ENCODE data around the gene CTBS. TPM values are rescaled to one million over a fixed set of nuclear protein-coding genes. Genes with fewer than 3 reads are reported as not detected.
A peak's percentile ranks its signal among the peaks of the same experiment; 100 is the strongest.
"Not testable (repeated sequence)": the region's sequence is repeated elsewhere in the genome, so short reads cannot be mapped to it uniquely, and the experiment has no call there.

Gene CTBS
- total RNA-seq, 1 donor from 2014 or later, result 13.1 TPM

DNA sequence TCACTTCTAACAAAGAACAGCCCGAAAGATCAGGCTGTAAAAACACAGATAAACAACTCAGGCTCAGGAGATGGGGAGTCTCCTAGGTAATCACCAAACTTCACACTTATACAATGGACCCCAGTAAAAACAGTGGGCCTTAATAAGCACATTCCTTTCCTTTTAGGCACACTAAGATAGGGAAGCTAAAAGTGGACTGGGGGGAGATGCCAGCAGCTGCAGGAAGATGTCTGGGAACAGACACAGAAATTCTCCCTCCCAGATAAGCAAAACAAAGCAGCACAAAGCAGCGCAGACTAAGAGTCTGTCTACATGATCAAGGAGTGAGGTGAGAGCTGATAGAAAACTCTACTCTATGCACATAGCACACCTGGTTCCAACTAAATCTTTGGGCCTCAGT lies 29.0 kb upstream of the CTBS start:
- Mint-ChIP-seq H3K27me3 (no peaks in the 10 kb centered on the region), H3K4me3 (no peak overlapping the region), H3K36me3 (ENCODE audit: low read depth) (no peaks in the 10 kb centered on the region), H3K27ac (no peak overlapping the region), H3K4me1 (peaks cover 19% of the 10 kb centered on the region), H3K9me3 (peaks cover 33% of the 10 kb centered on the region)
- DNase-seq, result no peak
- intact Hi-C loops (cut with micrococcal nuclease), result no loop called here

GRCh38 chr1:84600796-84601195 lies 26.6 kb upstream of the CTBS start:
- peaks cover 25% of the 10 kb centered on the region for H3K9me3 Mint-ChIP-seq
- intact Hi-C loops (cut with micrococcal nuclease), result no loop called here
- no peaks in the 10 kb centered on the region for H3K36me3 Mint-ChIP-seq (ENCODE audit: low read depth)
- H3K27ac Mint-ChIP-seq, result peak overlapping the region; percentile 55
- DNase-seq, result no peak
- no peaks in the 10 kb centered on the region for H3K27me3 Mint-ChIP-seq
- no peak overlapping the region for H3K4me3 Mint-ChIP-seq
- peaks cover 19% of the 10 kb centered on the region for H3K4me1 Mint-ChIP-seq

GRCh38 chr1:84598846-84599741 lies 24.9 kb upstream of the CTBS start:
- no peaks in the 10 kb centered on the region for H3K36me3 Mint-ChIP-seq (ENCODE audit: low read depth)
- no peak for DNase-seq

GRCh38 chr1:84598418-84598817 lies 24.2 kb upstream of the CTBS start:
- Mint-ChIP-seq H3K9me3 (peaks cover 22% of the 10 kb centered on the region), H3K27ac (no peak overlapping the region), H3K4me3 (no peak overlapping the region), H3K27me3 (peaks cover 6% of the 10 kb centered on the region), H3K36me3 (ENCODE audit: low read depth) (no peaks in the 10 kb centered on the region), H3K4me1 (peaks cover 19% of the 10 kb centered on the region)
- intact Hi-C loops (cut with micrococcal nuclease), result no loop called here
- no peak for DNase-seq

More at GRCh38 chr1:84598846-84599741, 24.9 kb upstream of the CTBS start:
- Mint-ChIP-seq H3K4me1 (peaks cover 19% of the 10 kb centered on the region), H3K4me3 (peak overlapping the region; percentile 51), H3K27ac (peak overlapping the region; percentile 88), H3K27me3 (peaks cover 4% of the 10 kb centered on the region), H3K9me3 (peaks cover 20% of the 10 kb centered on the region)
- intact Hi-C loops (cut with micrococcal nuclease), result loop anchor here (1.0 kb wide), 2 partner anchors 20 to 25 kb away; partner anchors contain the start of gene CTBS

GRCh38 chr1:84597011-84597410 lies 22.8 kb upstream of the CTBS start:
- intact Hi-C loops (cut with micrococcal nuclease), result no loop called here
- H3K27me3 Mint-ChIP-seq, result peaks cover 9% of the 10 kb centered on the region
- H3K27ac Mint-ChIP-seq, result no peak overlapping the region
- peaks cover 30% of the 10 kb centered on the region for H3K9me3 Mint-ChIP-seq
- DNase-seq, result no peak
- H3K36me3 Mint-ChIP-seq (ENCODE audit: low read depth), result no peaks in the 10 kb centered on the region
- peaks cover 19% of the 10 kb centered on the region for H3K4me1 Mint-ChIP-seq
- H3K4me3 Mint-ChIP-seq, result no peak overlapping the region

- Mint-ChIP-seq H3K9me3 (peaks cover 37% of the 10 kb centered on the region), H3K27me3 (peaks cover 16% of the 10 kb centered on the region), H3K4me1 (peaks cover 15% of the 10 kb centered on the region)
- DNase-seq; intact Hi-C loops (cut with micrococcal nuclease); H3K4me3 Mint-ChIP-seq; H3K27ac Mint-ChIP-seq; H3K36me3 Mint-ChIP-seq (ENCODE audit: low read depth): not testable (repeated sequence)
These were observed 20.7 kb upstream of the CTBS start for GRCh38 chr1:84594959-84595358.

- Mint-ChIP-seq H3K4me1 (no peaks in the 10 kb centered on the region), H3K36me3 (ENCODE audit: low read depth) (peaks cover 2% of the 10 kb centered on the region), H3K27me3 (peaks cover 13% of the 10 kb centered on the region), H3K9me3 (peaks cover 32% of the 10 kb centered on the region), H3K4me3 (no peak overlapping the region), H3K27ac (no peak overlapping the region)
- intact Hi-C loops (cut with micrococcal nuclease), result no loop called here
- no peak for DNase-seq
These were observed 12.9 kb upstream of the CTBS start for GRCh38 chr1:84587099-84587498.

GRCh38 chr1:84585803-84586202 lies 11.6 kb upstream of the CTBS start:
- H3K27me3 Mint-ChIP-seq, result peaks cover 11% of the 10 kb centered on the region

DNA sequence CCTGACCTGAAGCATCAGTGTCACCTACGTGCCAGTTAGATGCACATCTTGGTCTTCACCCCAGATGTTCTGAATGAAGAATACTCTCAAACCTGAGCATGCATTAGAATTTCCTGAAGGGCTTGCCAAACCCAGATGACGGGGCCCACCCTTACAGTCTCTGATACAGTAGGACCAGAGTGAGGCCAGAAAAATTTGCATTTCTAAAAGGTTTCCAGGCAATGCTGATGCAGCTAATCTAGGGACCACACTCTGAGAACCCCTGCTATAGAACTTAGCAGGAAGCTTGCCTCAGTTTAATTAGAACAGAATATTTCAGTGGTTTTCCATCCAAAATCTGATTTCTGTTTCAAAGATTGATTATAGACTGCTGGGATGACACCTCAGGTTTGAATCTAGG lies 9.9 kb upstream of the CTBS start:
- H3K27me3 Mint-ChIP-seq, result no peaks in the 10 kb centered on the region
- H3K27ac Mint-ChIP-seq, result no peak overlapping the region
- DNase-seq, result no peak
- no peak overlapping the region for H3K4me3 Mint-ChIP-seq
- H3K9me3 Mint-ChIP-seq, result peaks cover 14% of the 10 kb centered on the region
- H3K4me1 Mint-ChIP-seq, result no peaks in the 10 kb centered on the region
- H3K36me3 Mint-ChIP-seq (ENCODE audit: low read depth), result no peaks in the 10 kb centered on the region
- intact Hi-C loops (cut with micrococcal nuclease), result no loop called here

More at GRCh38 chr1:84585803-84586202, 11.6 kb upstream of the CTBS start:
- H3K4me1 Mint-ChIP-seq, result no peaks in the 10 kb centered on the region
- no peak overlapping the region for H3K4me3 Mint-ChIP-seq
- no peak overlapping the region for H3K27ac Mint-ChIP-seq
- H3K9me3 Mint-ChIP-seq, result peaks cover 24% of the 10 kb centered on the region
- no peak for DNase-seq
- intact Hi-C loops (cut with micrococcal nuclease), result no loop called here
- no peaks in the 10 kb centered on the region for H3K36me3 Mint-ChIP-seq (ENCODE audit: low read depth)

DNA sequence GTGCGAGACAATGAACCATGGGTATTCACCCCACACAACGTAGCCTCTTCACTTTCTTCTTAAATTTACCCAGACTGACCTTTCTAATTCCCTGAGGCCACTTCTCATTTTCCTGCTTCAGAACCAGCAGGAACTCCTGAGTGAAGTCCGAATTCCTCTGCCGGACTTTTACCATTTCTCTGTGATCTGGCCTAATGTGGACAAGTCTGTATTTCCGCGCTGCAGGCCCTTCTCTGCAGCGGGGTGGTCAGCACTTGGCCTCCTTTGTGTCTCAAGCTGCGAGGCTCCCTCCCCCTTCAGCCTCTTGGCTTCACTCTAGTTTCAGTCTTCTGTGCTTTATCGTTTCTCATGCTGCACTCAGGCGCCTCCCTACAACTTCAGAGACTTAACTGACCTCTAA lies 9.4 kb upstream of the CTBS start:
- H3K9me3 Mint-ChIP-seq, result peaks cover 14% of the 10 kb centered on the region
- no peak overlapping the region for H3K4me3 Mint-ChIP-seq
- H3K4me1 Mint-ChIP-seq, result no peaks in the 10 kb centered on the region
- intact Hi-C loops (cut with micrococcal nuclease), result no loop called here
- H3K36me3 Mint-ChIP-seq (ENCODE audit: low read depth), result no peaks in the 10 kb centered on the region
- no peaks in the 10 kb centered on the region for H3K27me3 Mint-ChIP-seq
- no peak overlapping the region for H3K27ac Mint-ChIP-seq
- DNase-seq, result no peak

DNA sequence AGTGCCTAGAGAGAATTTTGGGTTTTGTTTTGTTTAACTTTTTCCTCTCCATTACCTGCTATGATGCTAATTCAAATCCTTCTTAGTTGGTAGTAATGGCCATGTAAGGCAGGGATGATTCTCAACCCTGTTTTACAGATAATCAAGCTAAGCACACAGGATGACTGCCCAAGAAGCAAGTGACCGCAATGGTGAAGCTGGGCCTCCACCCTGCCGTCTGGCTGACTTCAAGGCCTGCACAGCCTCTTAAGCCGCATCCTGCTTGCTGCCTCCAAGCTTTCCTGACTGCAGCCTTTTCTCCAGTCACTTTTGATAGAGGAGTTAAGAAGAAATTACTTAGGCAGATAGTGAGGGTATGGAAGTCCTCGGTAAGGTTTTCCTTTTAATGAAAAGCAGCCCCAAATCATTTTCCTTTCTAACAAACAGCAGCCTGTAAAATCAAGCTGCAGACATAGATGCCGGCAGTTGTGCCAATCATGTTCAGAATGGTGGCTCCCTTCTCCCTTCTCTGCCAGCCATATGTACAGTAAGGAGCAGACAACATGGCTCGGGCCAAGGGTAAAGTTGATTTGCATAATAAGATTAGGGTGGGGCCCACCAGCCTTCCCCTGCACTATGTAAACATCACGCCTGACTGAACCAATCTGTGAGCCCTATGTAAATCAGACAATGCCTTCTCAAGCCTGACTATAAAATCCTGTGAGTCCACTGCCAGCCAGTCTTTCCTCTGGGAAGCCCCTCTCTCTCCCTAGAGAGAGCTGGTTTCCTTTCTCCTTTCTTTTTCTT lies 8.8 kb upstream of the CTBS start:
- Mint-ChIP-seq H3K9me3 (peaks cover 10% of the 10 kb centered on the region), H3K27me3 (no peaks in the 10 kb centered on the region), H3K4me3 (no peak overlapping the region), H3K36me3 (ENCODE audit: low read depth) (no peaks in the 10 kb centered on the region), H3K27ac (no peak overlapping the region), H3K4me1 (no peaks in the 10 kb centered on the region)
- DNase-seq, result no peak
- intact Hi-C loops (cut with micrococcal nuclease), result no loop called here

GRCh38 chr1:84581648-84582047 lies 7.4 kb upstream of the CTBS start:
- peaks cover 10% of the 10 kb centered on the region for H3K9me3 Mint-ChIP-seq
- no peaks in the 10 kb centered on the region for H3K4me1 Mint-ChIP-seq
- intact Hi-C loops (cut with micrococcal nuclease), result no loop called here
- DNase-seq, result no peak
- no peaks in the 10 kb centered on the region for H3K27me3 Mint-ChIP-seq
- no peak overlapping the region for H3K4me3 Mint-ChIP-seq
- H3K36me3 Mint-ChIP-seq (ENCODE audit: low read depth), result no peaks in the 10 kb centered on the region
- no peak overlapping the region for H3K27ac Mint-ChIP-seq

GRCh38 chr1:84574936-84575335 lies 696 bp upstream of the CTBS start:
- intact Hi-C loops (cut with micrococcal nuclease), result loop anchor here (1.0 to 5.0 kb wide), 7 partner anchors 24 to 702 kb away; partner anchors contain the start of genes BCL10, PRKACB, RPF1 and SSX2IP
- Mint-ChIP-seq H3K36me3 (ENCODE audit: low read depth) (peaks cover 28% of the 10 kb centered on the region), H3K9me3 (peaks cover 7% of the 10 kb centered on the region), H3K27ac (peak overlapping the region; percentile 100), H3K4me1 (peaks cover 41% of the 10 kb centered on the region), H3K27me3 (no peaks in the 10 kb centered on the region), H3K4me3 (peak overlapping the region; percentile 99)
- DNase-seq, result no peak

- DNase-seq, result peak; percentile 60
- Mint-ChIP-seq H3K27ac (peak overlapping the region; percentile 100), H3K36me3 (ENCODE audit: low read depth) (peaks cover 38% of the 10 kb centered on the region), H3K9me3 (peaks cover 7% of the 10 kb centered on the region), H3K27me3 (no peaks in the 10 kb centered on the region), H3K4me1 (peaks cover 44% of the 10 kb centered on the region), H3K4me3 (peak overlapping the region; percentile 99)
- intact Hi-C loops (cut with micrococcal nuclease), result loop anchor here (1.0 to 5.0 kb wide), 4 partner anchors 67 to 704 kb away; partner anchors contain the start of genes BCL10, GNG5 and SPATA1
These were observed 716 bp downstream of the CTBS start for GRCh38 chr1:84573481-84573966.

All from activated CD4-positive, alpha-beta T cell treated with anti-CD3 and anti-CD28 coated beads, Interleukin-2, amount 10 ng/mL, durations not matched to agents 24 days and 14 days (primary cell).